ENCODE measurements around the gene LCE2D. TPM values are rescaled to one million over a fixed set of nuclear protein-coding genes. Genes with fewer than 3 reads are reported as not detected.

Gene LCE2D
- total RNA-seq, 1 donor from 2014 or later = not detected

Other genes starting within 250 kb of the LCE2D start
- gene CRNN, start 249.1 kb upstream of the LCE2D start, total RNA-seq = not detected in 2 replicates
- not detected in 2 replicates for gene LCE5A, start 152.6 kb upstream of the LCE2D start, total RNA-seq
- gene CRCT1, start 148.9 kb upstream of the LCE2D start, total RNA-seq = not detected in 2 replicates
- not detected in 2 replicates for gene LCE3E, start 96.6 kb upstream of the LCE2D start, total RNA-seq
- not detected in 2 replicates for gene LCE3D, start 82.9 kb upstream of the LCE2D start, total RNA-seq
- gene LCE3C, start 63.1 kb upstream of the LCE2D start, total RNA-seq = not detected in 2 replicates
- not detected in 2 replicates for gene LCE3B, start 49.6 kb upstream of the LCE2D start, total RNA-seq
- gene LCE3A, start 40.3 kb upstream of the LCE2D start, total RNA-seq = not detected in 2 replicates
- gene LCE2C, start 11.9 kb downstream of the LCE2D start, total RNA-seq = not detected in 2 replicates
- not detected in 2 replicates for gene LCE2B, start 22.7 kb downstream of the LCE2D start, total RNA-seq
- gene LCE2A, start 35.0 kb downstream of the LCE2D start, total RNA-seq = not detected in 2 replicates
- gene LCE4A, start 44.8 kb downstream of the LCE2D start, total RNA-seq = not detected in 2 replicates
- not detected in 2 replicates for gene KPRP, start 94.6 kb downstream of the LCE2D start, total RNA-seq
- not detected in 2 replicates for gene LCE1F, start 111.8 kb downstream of the LCE2D start, total RNA-seq
- gene LCE1E, start 122.9 kb downstream of the LCE2D start, total RNA-seq = not detected in 2 replicates
- gene LCE1D, start 133.3 kb downstream of the LCE2D start, total RNA-seq = not detected in 2 replicates
- not detected in 2 replicates for gene LCE1C, start 143.3 kb downstream of the LCE2D start, total RNA-seq
- gene LCE1B, start 148.6 kb downstream of the LCE2D start, total RNA-seq = not detected in 2 replicates
- gene LCE1A, start 164.1 kb downstream of the LCE2D start, total RNA-seq = not detected in 2 replicates
- not detected in 2 replicates for gene LCE6A, start 179.5 kb downstream of the LCE2D start, total RNA-seq
- gene LCE7A, start 196.6 kb downstream of the LCE2D start, total RNA-seq = not detected in 2 replicates
- not detected in 2 replicates for gene SMCP, start 214.9 kb downstream of the LCE2D start, total RNA-seq
- gene IVL, start 245.2 kb downstream of the LCE2D start, total RNA-seq = not detected in 2 replicates